ENCODE measurements around the gene PHF23. TPM values are rescaled to one million over a fixed set of nuclear protein-coding genes. Genes with fewer than 3 reads are reported as not detected.

The PHF23 gene
- total RNA-seq, 1 donor from 2014 or later: 61.1 TPM

DNA sequence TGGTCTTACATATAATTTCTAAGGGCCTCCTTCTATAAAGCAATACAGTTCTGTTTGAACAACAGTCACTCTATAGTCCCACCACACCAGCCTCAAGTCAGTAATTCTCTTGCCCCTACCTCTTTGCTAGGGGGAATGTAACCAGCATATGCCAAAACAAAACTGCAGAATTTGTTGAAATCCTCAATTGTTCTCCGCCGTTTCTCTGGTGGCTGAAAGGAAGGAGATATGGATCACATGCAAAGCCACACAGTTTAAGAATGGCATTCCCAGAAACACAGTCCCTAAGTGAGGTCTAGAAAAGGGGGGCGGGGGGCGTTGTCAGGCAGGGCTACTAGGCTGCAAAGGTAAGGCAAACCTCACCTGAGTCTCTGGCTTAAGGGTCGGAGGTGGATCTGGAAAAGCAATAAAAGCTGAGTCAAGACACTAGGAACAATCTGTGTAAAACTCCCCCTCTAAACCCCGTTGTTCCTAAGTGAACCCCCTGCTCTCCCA lies 1.9 kb downstream of the PHF23 start:
- Mint-ChIP-seq H3K27ac (peak overlapping the region; percentile 77), H3K4me1 (ENCODE audit: unreplicated experiment) (peaks cover 38% of the 10 kb centered on the region), H3K36me3 (peaks cover 24% of the 10 kb centered on the region), H3K9me3 (no peaks in the 10 kb centered on the region), H3K27me3 (no peaks in the 10 kb centered on the region), H3K4me3 (peak overlapping the region; percentile 84)
- TF ChIP-seq, protein P1, sequence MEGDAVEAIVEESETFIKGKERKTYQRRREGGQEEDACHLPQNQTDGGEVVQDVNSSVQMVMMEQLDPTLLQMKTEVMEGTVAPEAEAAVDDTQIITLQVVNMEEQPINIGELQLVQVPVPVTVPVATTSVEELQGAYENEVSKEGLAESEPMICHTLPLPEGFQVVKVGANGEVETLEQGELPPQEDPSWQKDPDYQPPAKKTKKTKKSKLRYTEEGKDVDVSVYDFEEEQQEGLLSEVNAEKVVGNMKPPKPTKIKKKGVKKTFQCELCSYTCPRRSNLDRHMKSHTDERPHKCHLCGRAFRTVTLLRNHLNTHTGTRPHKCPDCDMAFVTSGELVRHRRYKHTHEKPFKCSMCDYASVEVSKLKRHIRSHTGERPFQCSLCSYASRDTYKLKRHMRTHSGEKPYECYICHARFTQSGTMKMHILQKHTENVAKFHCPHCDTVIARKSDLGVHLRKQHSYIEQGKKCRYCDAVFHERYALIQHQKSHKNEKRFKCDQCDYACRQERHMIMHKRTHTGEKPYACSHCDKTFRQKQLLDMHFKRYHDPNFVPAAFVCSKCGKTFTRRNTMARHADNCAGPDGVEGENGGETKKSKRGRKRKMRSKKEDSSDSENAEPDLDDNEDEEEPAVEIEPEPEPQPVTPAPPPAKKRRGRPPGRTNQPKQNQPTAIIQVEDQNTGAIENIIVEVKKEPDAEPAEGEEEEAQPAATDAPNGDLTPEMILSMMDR (conservative IDR thresholded peaks at IDR 0.05): no peak
- no peak for DNase-seq (ENCODE audit: extremely low spot score, unreplicated experiment)

- Mint-ChIP-seq H3K27ac (peak overlapping the region; percentile 77), H3K9me3 (no peaks in the 10 kb centered on the region), H3K4me3 (peak overlapping the region; percentile 84), H3K4me1 (ENCODE audit: unreplicated experiment) (peaks cover 43% of the 10 kb centered on the region), H3K27me3 (no peaks in the 10 kb centered on the region), H3K36me3 (peaks cover 28% of the 10 kb centered on the region)
- TF ChIP-seq, protein P1 (conservative IDR thresholded peaks at IDR 0.05): no peak
- DNase-seq (ENCODE audit: extremely low spot score, unreplicated experiment): no peak
Measured at GRCh38 chr17:7236808-7237207, 2.4 kb downstream of the PHF23 start.

DNA sequence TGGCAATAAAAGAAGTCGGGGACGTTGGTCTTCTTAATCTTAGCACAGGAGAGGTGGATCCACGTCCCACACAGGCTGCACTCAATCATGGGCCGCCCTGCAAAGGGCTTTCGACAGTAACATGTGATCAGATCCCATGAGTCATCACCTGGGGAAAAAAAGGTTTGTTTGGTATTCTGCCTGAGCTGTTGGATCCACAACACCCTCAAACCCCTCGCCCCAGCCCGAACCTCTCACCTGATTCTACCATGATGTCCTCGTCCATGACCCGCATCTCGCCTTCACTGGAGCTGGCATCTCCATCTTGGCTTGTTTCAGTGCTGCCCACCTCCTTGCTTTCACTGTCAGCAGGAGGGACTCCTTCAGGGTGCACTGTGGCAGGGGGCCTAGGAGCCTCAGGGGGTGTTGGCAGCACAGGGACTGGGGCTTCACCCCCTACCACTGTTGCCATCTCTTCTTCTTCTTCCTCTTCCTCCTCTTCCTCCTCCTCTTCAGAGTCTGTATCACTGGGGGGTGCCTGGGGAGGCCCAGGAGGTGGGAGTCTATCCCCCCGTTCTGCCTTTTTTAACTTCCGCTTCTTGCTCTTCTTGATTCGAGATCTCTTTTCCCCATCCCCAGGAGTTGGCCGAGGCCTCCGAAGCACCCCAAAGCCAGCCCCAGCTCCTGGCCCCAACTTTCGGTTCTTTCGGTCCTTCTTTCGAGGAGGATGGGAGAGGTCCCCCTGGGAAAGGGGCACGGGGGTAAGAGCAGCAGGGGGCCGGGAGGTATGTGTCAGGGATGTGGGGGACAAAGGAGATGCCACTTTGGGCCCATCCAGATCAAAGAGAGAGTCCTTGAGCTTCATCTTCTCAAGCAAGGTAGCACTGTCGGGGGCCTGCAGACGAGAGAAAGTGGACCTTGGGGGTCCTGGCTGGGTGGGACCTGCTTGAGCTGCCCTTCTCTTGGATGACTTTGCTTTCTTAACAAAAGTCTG lies 3.3 kb downstream of the PHF23 start:
- Mint-ChIP-seq H3K36me3 (peaks cover 22% of the 10 kb centered on the region), H3K4me1 (ENCODE audit: unreplicated experiment) (peaks cover 40% of the 10 kb centered on the region), H3K27me3 (no peaks in the 10 kb centered on the region), H3K9me3 (no peaks in the 10 kb centered on the region), H3K27ac (peak overlapping the region; percentile 95), H3K4me3 (peak overlapping the region; percentile 100)
- TF ChIP-seq, protein P1 (conservative IDR thresholded peaks at IDR 0.05): no peak
- no peak for DNase-seq (ENCODE audit: extremely low spot score, unreplicated experiment)

- peak; percentile 96 for DNase-seq (ENCODE audit: extremely low spot score, unreplicated experiment)
- peaks cover 31% of the 10 kb centered on the region for H3K4me1 Mint-ChIP-seq (ENCODE audit: unreplicated experiment)
- H3K4me3 Mint-ChIP-seq: peak within 1 kb of the TSS; percentile 100
- H3K27me3 Mint-ChIP-seq: no peaks in the 10 kb centered on the region
- peaks cover 24% of the 10 kb centered on the region for H3K36me3 Mint-ChIP-seq
- H3K27ac Mint-ChIP-seq: peak within 1 kb of the TSS; percentile 95
- TF ChIP-seq, protein P1 (conservative IDR thresholded peaks at IDR 0.05): no peak
- no peaks in the 10 kb centered on the region for H3K9me3 Mint-ChIP-seq
Measured at GRCh38 chr17:7234083-7234951, 4.9 kb downstream of the PHF23 start, which contains the start of gene DVL2. Gene DVL2, minus strand, starts transcription at chr17:7234517. Its CDS starts 255 bp downstream, at chr17:7234262.

GRCh38 chr17:7233701-7234082 lies 5.6 kb downstream of the PHF23 start:
- Mint-ChIP-seq H3K27ac (peak overlapping the region; percentile 95), H3K27me3 (no peaks in the 10 kb centered on the region), H3K4me3 (peak overlapping the region; percentile 100), H3K4me1 (ENCODE audit: unreplicated experiment) (peaks cover 31% of the 10 kb centered on the region), H3K36me3 (peaks cover 28% of the 10 kb centered on the region), H3K9me3 (no peaks in the 10 kb centered on the region)
- DNase-seq (ENCODE audit: extremely low spot score, unreplicated experiment): no peak
- TF ChIP-seq, protein P1 (conservative IDR thresholded peaks at IDR 0.05): no peak

Data from type B pancreatic cell (in vitro differentiated cells).